A549 (cell line): ENCODE results near the gene TREX2. TPM values are rescaled to one million over a fixed set of nuclear protein-coding genes. Genes with fewer than 3 reads are reported as not detected.

Source experiments
- ATAC-seq, 2 experiments: fragments of 200-7000 bp in 1 of 2; fragments of >200 bp in 1 of 2; cut with Nextera tagmentation in 1 of 2; cut with Tn5 transposase in 1 of 2; 3 replicates each; pipeline versions ENCODE4 v1.8.0 to v1.9.1; 2018 to 2020; ENCODE audit warnings: mild to moderate bottlenecking in 1 of 2, moderate library complexity in 1 of 2
- CTCF ChIA-PET: fragments of 300-600 bp; sonication (Branson Sonifier 250); formaldehyde crosslinking; extraction: SDS; loops from one replicate; lab custom pipeline; 2021; ENCODE audit warnings: antibody characterized with exemption, inconsistent platforms; lab: Yijun Ruan, JAX
- POLR2A ChIA-PET: fragments of 350-600 bp; formaldehyde crosslinking; extraction: SDS; loops from one replicate; lab custom pipeline; 2021; ENCODE audit warnings: antibody characterized with exemption, inconsistent platforms; lab: Yijun Ruan, JAX
- DNase-seq, 2 experiments: peaks; one replicate each; pipeline versions ENCODE4 v3.0.0 to v3.0.0-alpha.2; 2011 to 2016; ENCODE audit warnings: low read depth in 1 of 2, low spot score in 1 of 2
- FAIRE-seq: peaks from 2 replicates; lab custom pipeline; 2011; peaks lifted over from hg19 to GRCh38; lab: Jason Lieb, UNC
- H3K27ac ChIP-seq, 2 experiments: fragments of >200 bp; sonication (Bioruptor Twin); formaldehyde crosslinking; 3 replicates each; pipeline ENCODE4 v1.5.1; 2016 to 2017
- H3K4me1 ChIP-seq: fragments of >200 bp; sonication (Bioruptor Twin); formaldehyde crosslinking; 3 replicates; pipeline ENCODE4 v1.6.1; 2016
- H3K4me2 ChIP-seq: fragments of >200 bp; sonication (Bioruptor Twin); formaldehyde crosslinking; 3 replicates; pipeline ENCODE4 v1.6.1; 2016
- H3K4me3 ChIP-seq: fragments of >200 bp; sonication (Bioruptor Twin); formaldehyde crosslinking; 3 replicates; pipeline ENCODE4 v1.5.1; 2016
- H3K9me3 ChIP-seq: fragments of >200 bp; sonication (Bioruptor Twin); formaldehyde crosslinking; 3 replicates; pipeline ENCODE4 v1.6.1; 2016
- BCL3 ChIP-seq: fragments of >200 bp; sonication (Bioruptor Twin); formaldehyde crosslinking; IDR thresholded peaks from 3 replicates; pipeline ENCODE4 v1.6.1; 2016
- CBX2 ChIP-seq: fragments of 200-600 bp; sonication (generic); IDR thresholded peaks from 2 replicates; pipeline ENCODE4 v1.6.1; 2016; ENCODE audit warnings: low read depth, mild to moderate bottlenecking, borderline replicate concordance
- CEBPB ChIP-seq, 2 experiments: fragments of >200 bp in 1 of 2; sonication (Bioruptor Twin) in 1 of 2; formaldehyde crosslinking in 1 of 2; IDR thresholded peaks; 2 replicates each; pipeline ENCODE4 v1.6.1; 2012 to 2016
- CHD2 ChIP-seq: fragments of 150-350 bp; IDR thresholded peaks from 2 replicates; pipeline ENCODE4 v1.6.1; 2014; ENCODE audit warnings: low read length; ENCODE audit not compliant: partially characterized antibody
- CHD4 ChIP-seq: fragments of 200-600 bp; sonication (generic); IDR thresholded peaks from 2 replicates; pipeline ENCODE4 v1.6.1; 2016; ENCODE audit warnings: antibody characterized with exemption, mild to moderate bottlenecking, borderline replicate concordance
- EP300 ChIP-seq, 2 experiments: fragments of >200 bp; sonication (Bioruptor Twin); formaldehyde crosslinking; IDR thresholded peaks; 2 replicates in 1 of 2; 3 replicates in 1 of 2; pipeline ENCODE4 v1.6.1; 2016 to 2017
- FOSL2 ChIP-seq, 2 experiments: fragments of 450-650 bp in 1 of 2; fragments of >200 bp in 1 of 2; sonication (Bioruptor Twin) in 1 of 2; formaldehyde crosslinking; IDR thresholded peaks; 2 replicates each; pipeline versions ENCODE4 v1.5.0 to v1.6.1; 2016 to 2020; ENCODE audit warnings: mild to moderate bottlenecking in 1 of 2, moderate library complexity in 1 of 2
- GATA3 ChIP-seq: IDR thresholded peaks from 2 replicates; pipeline ENCODE4 v1.6.1; 2012; ENCODE audit warnings: borderline replicate concordance
- HDAC2 ChIP-seq: fragments of 200-600 bp; sonication (generic); IDR thresholded peaks from 2 replicates; pipeline ENCODE4 v1.6.1; 2016
- HES2 ChIP-seq: fragments of >200 bp; sonication (Bioruptor Twin); formaldehyde crosslinking; IDR thresholded peaks from 2 replicates; pipeline ENCODE4 v1.6.1; 2016
- HOXB5 ChIP-seq: fragments of 250-450 bp; sonication (Bioruptor Pico); IDR thresholded peaks from 2 replicates; pipeline ENCODE4 v1.5.0; 2020; ENCODE audit warnings: mild to moderate bottlenecking, moderate library complexity
- JUN ChIP-seq, 2 experiments: fragments of >200 bp; sonication (Bioruptor Twin); formaldehyde crosslinking; IDR thresholded peaks; 2 replicates in 1 of 2; 3 replicates in 1 of 2; pipeline ENCODE4 v1.6.1; 2016 to 2017
- KDM1A ChIP-seq: fragments of 200-600 bp; sonication (generic); IDR thresholded peaks from 2 replicates; pipeline ENCODE4 v1.6.1; 2016; ENCODE audit warnings: low read depth, mild to moderate bottlenecking
- KDM5A ChIP-seq: fragments of 200-600 bp; sonication (generic); IDR thresholded peaks from 2 replicates; pipeline ENCODE4 v1.6.1; 2016; ENCODE audit warnings: antibody characterized with exemption, mild to moderate bottlenecking
- MAX ChIP-seq: IDR thresholded peaks from 2 replicates; pipeline ENCODE4 v1.6.1; 2012
- MAZ ChIP-seq: fragments of 150-350 bp; IDR thresholded peaks from 2 replicates; pipeline ENCODE4 v1.6.1; 2014; ENCODE audit warnings: antibody characterized with exemption, low read depth, low read length, borderline replicate concordance
- MYC ChIP-seq: IDR thresholded peaks from 2 replicates; pipeline ENCODE4 v1.6.1; 2012; ENCODE audit warnings: mild to moderate bottlenecking, inconsistent platforms, low read length, improper control_type of control experiment, borderline replicate concordance
- NFE2L2 ChIP-seq: fragments of 150-350 bp; conservative IDR thresholded peaks from 2 replicates; pipeline ENCODE4 v1.6.1; 2014; ENCODE audit warnings: low read length
- PHF8 ChIP-seq: fragments of 200-600 bp; sonication (generic); IDR thresholded peaks from 2 replicates; pipeline ENCODE4 v1.6.1; 2016; ENCODE audit warnings: low read depth, mild to moderate bottlenecking, antibody characterized with exemption, moderate library complexity, borderline replicate concordance
- POLR2AphosphoS2 ChIP-seq: conservative IDR thresholded peaks from 2 replicates; pipeline ENCODE4 v1.6.1; 2012; ENCODE audit warnings: low read length, improper control_type of control experiment, inconsistent platforms
- RARB ChIP-seq: fragments of 250-450 bp; sonication (Bioruptor Pico); IDR thresholded peaks from 2 replicates; pipeline ENCODE4 v1.8.0; 2021; ENCODE audit warnings: mild to moderate bottlenecking, moderate library complexity
- RCOR1 ChIP-seq: fragments of 150-350 bp; IDR thresholded peaks from 2 replicates; pipeline ENCODE4 v1.6.1; 2014; ENCODE audit warnings: antibody characterized with exemption, low read length, low read depth
- RFX5 ChIP-seq: fragments of 450-650 bp; IDR thresholded peaks from 2 replicates; pipeline ENCODE4 v1.7.1; 2014; ENCODE audit warnings: antibody characterized with exemption, mild to moderate bottlenecking, moderate library complexity
- RNF2 ChIP-seq: fragments of 200-600 bp; sonication (generic); IDR thresholded peaks from 2 replicates; pipeline ENCODE4 v1.6.1; 2016; ENCODE audit warnings: low read depth, mild to moderate bottlenecking, antibody characterized with exemption, moderate library complexity, borderline replicate concordance
- SMC3 ChIP-seq: fragments of >200 bp; sonication (Bioruptor Twin); formaldehyde crosslinking; IDR thresholded peaks from 3 replicates; pipeline ENCODE4 v1.6.1; 2018; ENCODE audit warnings: inconsistent platforms
- USF2 ChIP-seq: fragments of 450-650 bp; IDR thresholded peaks from 2 replicates; pipeline ENCODE4 v1.6.1; 2014; ENCODE audit warnings: antibody characterized with exemption
- ZNF302 ChIP-seq: fragments of 250-450 bp; sonication (Bioruptor Pico); IDR thresholded peaks from 2 replicates; pipeline ENCODE4 v1.9.0; 2021; ENCODE audit warnings: inconsistent platforms, mild to moderate bottlenecking, moderate library complexity
- ZSCAN20 ChIP-seq: fragments of 250-450 bp; sonication (Bioruptor Pico); IDR thresholded peaks from 2 replicates; pipeline ENCODE4 v1.8.0; 2022; ENCODE audit warnings: mild to moderate bottlenecking, moderate library complexity
- WGBS: methylation state at CpG from one replicate; pipeline ENCODE4 v1.1.6; 2017; ENCODE audit errors: missing lambda C conversion rate; 5-methylcytosine and 5-hydroxymethylcytosine counted together
- polyA plus RNA-seq, 4 experiments: library from polyadenylated mRNA; depleted of rRNA in 3 of 4; stranded (reverse); fragments of >200 nt; fragmentation: RNase III in 1 of 4; extraction: RNeasy Plus Mini Kit Qiagen cat#74134 plus additional on column Dnase treatment in 1 of 4; gene quantifications; 2 replicates in 3 of 4; 3 replicates in 1 of 4; pipeline ENCODE4 v1.2.3, GENCODE V29; 2011 to 2017

Gene TREX2
- polyA plus RNA-seq, 2 of the 4 experiments (the other 2 are of a cell fraction): 0.27 to 0.99 TPM

GRCh38 chrX:153434801-153435200 lies 11.1 kb downstream of the TREX2 start:
- Histone ChIP-seq H3K27ac (no peak overlapping the region), H3K4me3 (no peak overlapping the region), H3K4me1 (no peaks in the 10 kb centered on the region), H3K4me2 (no peak overlapping the region), H3K9me3 (peaks cover 6% of the 10 kb centered on the region; the same call in 1 of the 3 replicates)
- DNase-seq: no peak
- no peak for TF ChIP-seq KDM1A
- no peak for TF ChIP-seq NFE2L2
- TF ChIP-seq BCL3: no peak
- no peak for TF ChIP-seq RFX5
- TF ChIP-seq KDM5A: no peak
- FAIRE-seq: no peak
- WGBS: 30% methylated on average over 8 of the region's 8 CpGs
- CTCF ChIA-PET: interaction anchor here (2.6 kb wide), 1 partner anchor 72 kb away, joined by 7 read pairs; no protein-coding TSS in a partner anchor
- ATAC-seq: no peak
- POLR2A ChIA-PET: no interaction called here

- ChIA-PET CTCF (interaction anchor here (0.6 to 2.6 kb wide), 3 partner anchors 11 to 73 kb away, joined by 3 to 7 read pairs (median 3); partner anchors contain the start of gene HAUS7), POLR2A (no interaction called here)
- WGBS: 96% methylated on average over 5 of the region's 17 CpGs
- no peak for ATAC-seq
- Histone ChIP-seq H3K4me1 (no peaks in the 10 kb centered on the region), H3K27ac (no peak overlapping the region), H3K4me3 (no peak overlapping the region), H3K4me2 (no peak overlapping the region), H3K9me3 (peaks cover 6% of the 10 kb centered on the region; the same call in 1 of the 3 replicates)
- DNase-seq: no peak
- no peak for FAIRE-seq
- TF ChIP-seq CHD2: no peak
- TF ChIP-seq SMC3: no peak
- no peak for TF ChIP-seq RARB
- TF ChIP-seq RFX5: no peak
- TF ChIP-seq POLR2AphosphoS2: no peak
- no peak for TF ChIP-seq HOXB5 (CRISPR knock-in tag)
- no peak for TF ChIP-seq MAX
- TF ChIP-seq JUN (IDR thresholded peaks at IDR 0.05): no peak
- TF ChIP-seq RNF2: no peak
- no peak for TF ChIP-seq ZNF302
Measured at GRCh38 chrX:153433781-153434285, 12.0 kb downstream of the TREX2 start.

GRCh38 chrX:153433161-153433680 lies 12.6 kb downstream of the TREX2 start:
- no peak for FAIRE-seq
- no peak overlapping the region for H3K4me3 ChIP-seq
- no peak overlapping the region for H3K4me2 ChIP-seq
- ATAC-seq: no peak
- no peaks in the 10 kb centered on the region for H3K4me1 ChIP-seq
- DNase-seq: no peak
- H3K9me3 ChIP-seq: peaks cover 6% of the 10 kb centered on the region; the same call in 1 of the 3 replicates
- no peak overlapping the region for H3K27ac ChIP-seq
- TF ChIP-seq PHF8 (no peak), EP300 (IDR thresholded peaks at IDR 0.05) (no peak), ZSCAN20 (CRISPR knock-in tag) (no peak)
- ChIA-PET POLR2A (no interaction called here), CTCF (interaction anchor here (0.6 to 2.6 kb wide), 3 partner anchors 12 to 74 kb away, joined by 3 to 7 read pairs (median 3); partner anchors contain the start of gene HAUS7)
- WGBS: 47% methylated on average over 6 of the region's 12 CpGs

GRCh38 chrX:153430796-153431195 lies 15.1 kb downstream of the TREX2 start:
- H3K4me1 ChIP-seq: no peaks in the 10 kb centered on the region
- no peak overlapping the region for H3K27ac ChIP-seq
- ChIA-PET CTCF (interaction anchor here (0.9 kb wide), 1 partner anchor 490 kb away, joined by 3 read pairs; no protein-coding TSS in a partner anchor), POLR2A (no interaction called here)
- no peak for ATAC-seq
- WGBS: 53% methylated on average over 6 of the region's 6 CpGs
- DNase-seq: no peak
- peaks cover 6% of the 10 kb centered on the region; the same call in 1 of the 3 replicates for H3K9me3 ChIP-seq
- H3K4me2 ChIP-seq: no peak overlapping the region
- no peak overlapping the region for H3K4me3 ChIP-seq
- FAIRE-seq: no peak
- TF ChIP-seq HDAC2 (no peak), CBX2 (no peak), SMC3 (no peak), HES2 (no peak), CEBPB (IDR thresholded peaks at IDR 0.05) (no peak), HOXB5 (CRISPR knock-in tag) (no peak), CHD4 (no peak), FOSL2 (IDR thresholded peaks at IDR 0.05) (no peak), FOSL2 (CRISPR knock-in tag; IDR thresholded peaks at IDR 0.05) (no peak), BCL3 (no peak), GATA3 (no peak), RCOR1 (no peak), USF2 (no peak), MYC (no peak), MAZ (no peak)
